Head of caudate nucleus (tissue), 42 donors: ENCODE data around the gene CREBL2.
"Not testable (repeated sequence)": the region's sequence is repeated elsewhere in the genome, so short reads cannot be mapped to it uniquely, and the experiment has no call there.

ENCODE experiments used
- DNase-seq, 42 donors: peaks; one replicate each; pipeline versions ENCODE4 v3.0.0 to v3.0.0-alpha.2; 2020 to 2021; ENCODE audit warnings: mixed read lengths in 7 of 42
- intact Hi-C: fragments of 100-400 bp; cut with DNase I; formaldehyde crosslinking; loops from one replicate; pipeline ENCODE4 v1.15.0; 2022

The CREBL2 gene, protein sequence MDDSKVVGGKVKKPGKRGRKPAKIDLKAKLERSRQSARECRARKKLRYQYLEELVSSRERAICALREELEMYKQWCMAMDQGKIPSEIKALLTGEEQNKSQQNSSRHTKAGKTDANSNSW

DNA sequence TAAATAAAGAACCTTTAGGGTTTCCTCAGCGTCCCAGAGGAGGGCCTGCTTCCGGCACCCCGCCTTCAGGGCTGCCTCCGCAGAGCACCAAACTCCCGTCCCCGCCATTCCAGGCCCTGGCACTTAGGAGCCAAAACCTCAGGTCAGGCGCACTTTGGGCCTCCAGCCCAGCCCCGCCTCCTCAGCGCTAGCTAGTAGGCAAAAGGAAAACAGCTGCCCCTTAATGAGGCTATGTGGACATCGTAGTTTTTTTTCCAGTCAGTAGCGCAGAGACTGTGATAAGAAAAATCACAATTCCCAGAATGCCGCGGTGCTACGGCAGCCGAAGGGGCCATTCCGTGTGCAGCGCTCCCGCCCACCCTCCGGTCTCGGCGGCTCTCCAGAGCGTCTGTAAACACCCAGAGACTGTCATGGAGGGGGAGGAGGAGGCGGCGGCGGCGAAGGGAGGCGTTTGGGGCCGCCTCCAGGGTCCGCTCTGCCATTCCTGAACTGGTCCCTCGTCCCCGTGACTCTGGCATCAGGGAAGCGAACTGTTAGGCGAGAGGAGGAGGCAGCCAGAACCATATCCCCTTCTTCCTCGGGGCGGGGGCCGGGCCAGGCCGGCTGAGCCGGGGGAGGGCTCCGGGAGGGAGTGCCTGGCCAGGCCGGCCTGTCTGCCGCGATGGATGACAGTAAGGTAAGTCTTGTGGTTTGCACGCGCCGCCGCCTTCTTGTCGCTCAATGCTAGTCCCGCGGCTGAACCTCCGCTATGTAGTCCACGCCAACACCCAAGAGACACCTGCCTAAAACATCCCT lies at the start of gene CREBL2:
Gene CREBL2, plus strand, starts transcription at position 365 of the 795 bp plus-strand sequence. Its CDS starts 297 bp downstream, at position 662.
- intact Hi-C loops = loop anchor here (5.0 kb wide), 2 partner anchors 49 to 86 kb away; partner anchors contain the start of genes DUSP16 and GPR19
- DNase-seq = peak; percentile 85 to 97 (median 92)

DNA sequence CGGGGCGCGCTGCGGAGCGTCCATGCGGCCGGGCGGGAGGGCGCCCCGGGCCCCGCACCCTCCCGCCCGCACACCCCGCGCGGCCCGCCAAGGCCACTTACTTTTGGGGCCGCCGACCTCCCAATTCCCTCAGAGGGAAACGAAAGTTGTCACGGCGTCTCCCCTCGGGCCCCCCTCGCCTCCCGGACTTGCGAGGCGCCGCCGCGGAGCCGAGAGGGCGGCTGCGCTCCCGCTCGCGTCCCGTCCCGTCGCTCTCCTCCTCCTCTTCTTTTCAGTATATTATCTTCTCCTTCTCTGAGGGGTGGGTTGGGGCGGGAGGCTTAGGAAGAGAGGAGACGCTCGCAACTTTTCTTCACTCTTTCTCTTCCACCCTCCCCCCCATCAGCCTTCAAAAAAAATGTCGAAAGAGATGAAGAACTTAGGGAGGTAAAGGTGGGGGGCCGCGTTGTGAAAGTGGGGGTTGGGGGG lies 49.6 kb upstream of the CREBL2 start:
- intact Hi-C loops = loop anchor here (2.0 to 5.0 kb wide), 6 partner anchors 40 to 185 kb away; partner anchors contain the start of genes CDKN1B, CREBL2 and GPR19
- DNase-seq = peak in 33 of 42 donors; percentile 12 to 71 (median 36)

DNA sequence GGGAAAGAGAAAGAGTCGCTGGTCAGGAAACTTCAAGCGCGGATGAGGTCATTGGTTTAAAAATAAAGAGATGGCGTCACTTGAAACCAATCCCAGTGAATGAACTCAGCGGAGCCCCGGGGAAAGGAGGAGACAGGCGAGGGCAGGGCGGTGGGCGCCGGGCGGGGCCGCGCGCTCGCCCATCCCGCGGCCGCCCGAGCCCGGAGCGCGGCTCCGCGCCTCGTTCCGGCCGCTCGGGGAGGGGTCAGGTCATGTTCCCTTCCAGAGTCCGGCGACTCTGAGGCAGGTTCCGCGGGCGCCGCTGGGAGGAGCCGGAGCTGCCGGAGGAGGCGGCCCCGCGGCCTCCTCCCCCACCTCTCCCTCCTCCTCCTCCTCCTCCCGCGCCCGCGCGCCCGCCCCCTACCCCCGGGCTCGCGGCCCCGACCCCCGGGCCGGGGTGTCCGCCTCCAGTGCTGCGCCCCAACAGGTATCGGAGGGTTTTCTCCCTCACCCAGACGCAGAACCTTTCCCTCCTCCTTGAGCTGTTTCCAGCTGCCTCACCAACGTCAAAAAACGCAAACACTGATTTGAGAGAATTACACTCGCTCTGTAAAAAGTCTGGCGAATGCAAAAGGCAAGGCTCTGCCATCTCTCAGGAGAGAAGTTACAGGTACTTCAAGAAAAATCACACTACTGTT lies 49.0 kb upstream of the CREBL2 start, which contains the start of gene DUSP16:
Gene DUSP16, minus strand, starts transcription at position 279 of the 677 bp plus-strand sequence. CDS start 41,765 bp downstream, outside the sequence.
- DNase-seq = peak; percentile 78 to 97 (median 92)
- intact Hi-C loops = loop anchor here (2.0 to 5.0 kb wide), 6 partner anchors 40 to 186 kb away; partner anchors contain the start of genes CDKN1B, CREBL2 and GPR19

GRCh38 chr12:12563290-12563928 lies 48.3 kb upstream of the CREBL2 start:
- intact Hi-C loops = loop anchor here (2.0 to 5.0 kb wide), 6 partner anchors 41 to 187 kb away; partner anchors contain the start of genes CDKN1B, CREBL2 and GPR19
- peak in 3 of 42 donors; percentile 28 to 51 (median 32) for DNase-seq

GRCh38 chr12:12564911-12565310 lies 46.8 kb upstream of the CREBL2 start:
- DNase-seq = no peak
- intact Hi-C loops = loop anchor here (5.0 kb wide), 5 partner anchors 43 to 152 kb away; partner anchors contain the start of genes CDKN1B, CREBL2 and GPR19

DNA sequence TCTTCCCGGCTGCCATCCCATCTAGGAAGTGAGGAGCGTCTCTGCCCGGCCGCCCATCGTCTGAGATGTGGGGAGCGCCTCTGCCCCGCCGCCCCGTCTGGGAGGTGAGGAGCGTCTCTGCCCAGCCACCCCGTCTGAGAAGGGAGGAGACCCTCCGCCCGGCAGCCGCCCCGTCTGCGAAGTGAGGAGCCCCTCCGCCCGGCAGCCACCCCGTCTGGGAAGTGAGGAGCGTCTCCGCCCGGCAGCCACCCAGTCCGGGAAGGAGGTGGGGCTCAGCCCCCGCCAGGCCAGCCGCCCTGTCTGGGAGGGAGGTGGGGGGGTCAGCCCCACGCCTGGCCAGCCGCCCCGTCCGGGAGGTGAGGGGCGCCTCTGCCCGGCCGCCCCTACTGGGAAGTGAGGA lies 45.7 kb upstream of the CREBL2 start:
- DNase-seq, intact Hi-C loops: not testable (repeated sequence)

GRCh38 chr12:12572659-12573058 lies 39.0 kb upstream of the CREBL2 start:
- no peak for DNase-seq
- intact Hi-C loops = no loop called here

DNA sequence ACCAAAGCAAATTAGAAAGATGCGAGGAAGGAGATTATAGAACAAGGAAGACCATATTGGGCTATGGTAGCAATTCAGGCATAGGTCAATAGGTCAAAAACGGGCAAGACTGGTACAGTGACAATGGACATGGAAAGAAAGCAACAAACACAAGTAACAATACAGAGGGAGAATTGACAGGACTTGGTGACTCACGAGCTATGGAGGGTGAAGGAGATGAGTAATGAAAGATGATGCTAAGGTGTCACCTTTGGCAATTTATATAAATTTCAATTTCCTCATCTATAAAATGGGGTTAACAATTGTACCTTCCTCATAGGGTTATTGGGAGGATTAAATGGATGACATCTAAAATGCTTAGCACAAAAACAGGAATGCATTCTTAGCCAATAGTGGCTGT lies 33.9 kb upstream of the CREBL2 start:
- DNase-seq = no peak
- intact Hi-C loops = no loop called here

DNA sequence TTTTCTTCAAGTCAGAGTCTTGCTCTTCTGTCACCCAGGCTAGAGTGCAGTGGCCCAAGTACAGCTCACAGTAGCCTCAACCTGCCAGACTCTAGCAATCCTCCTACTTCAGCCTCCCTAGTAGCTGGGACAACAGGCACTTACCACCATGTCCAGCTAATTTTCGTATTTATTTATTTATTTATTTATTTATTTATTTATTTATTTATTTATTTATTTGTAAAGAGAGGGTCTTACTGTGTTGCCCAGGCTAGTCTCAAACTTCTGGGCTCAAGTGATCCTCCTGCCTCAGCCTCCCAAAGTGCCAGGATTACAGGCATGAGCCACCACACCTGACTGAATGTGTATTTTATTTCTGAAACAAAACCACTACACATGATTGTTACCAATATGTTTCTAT lies 31.0 kb upstream of the CREBL2 start:
- intact Hi-C loops, DNase-seq: not testable (repeated sequence)

DNA sequence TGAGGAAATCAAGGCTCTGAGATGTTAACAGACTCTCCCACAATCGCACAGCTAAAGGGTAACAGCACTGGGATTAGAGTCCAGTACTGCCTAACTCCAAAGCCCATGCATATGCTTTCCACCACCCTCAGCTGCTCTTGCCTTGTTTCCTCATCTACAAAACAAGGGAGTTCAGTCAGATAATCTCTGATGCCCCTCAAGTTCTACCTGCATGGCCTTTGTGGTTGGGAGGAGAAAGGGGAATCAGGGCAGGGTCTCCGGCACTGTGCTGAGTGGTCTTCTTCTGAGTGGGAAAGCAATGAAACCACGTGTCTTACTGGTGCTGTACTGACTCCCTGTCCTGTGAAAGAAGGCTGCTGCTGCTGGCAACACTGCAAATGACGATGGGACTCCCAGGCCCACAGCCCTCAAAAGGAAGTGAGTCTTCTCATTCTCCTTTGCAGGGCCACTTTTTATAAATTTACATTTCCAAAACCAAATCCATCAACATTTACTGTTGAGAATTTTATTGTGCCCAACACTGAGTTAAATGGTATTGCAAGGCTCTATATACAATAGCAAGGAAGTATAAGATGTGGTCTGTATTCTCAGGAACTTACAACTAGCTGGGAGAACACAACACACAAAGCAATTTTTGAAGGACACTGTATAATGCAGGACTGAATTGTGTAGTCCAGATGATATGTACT lies 29.3 kb upstream of the CREBL2 start:
- no peak for DNase-seq
- intact Hi-C loops = no loop called here

DNA sequence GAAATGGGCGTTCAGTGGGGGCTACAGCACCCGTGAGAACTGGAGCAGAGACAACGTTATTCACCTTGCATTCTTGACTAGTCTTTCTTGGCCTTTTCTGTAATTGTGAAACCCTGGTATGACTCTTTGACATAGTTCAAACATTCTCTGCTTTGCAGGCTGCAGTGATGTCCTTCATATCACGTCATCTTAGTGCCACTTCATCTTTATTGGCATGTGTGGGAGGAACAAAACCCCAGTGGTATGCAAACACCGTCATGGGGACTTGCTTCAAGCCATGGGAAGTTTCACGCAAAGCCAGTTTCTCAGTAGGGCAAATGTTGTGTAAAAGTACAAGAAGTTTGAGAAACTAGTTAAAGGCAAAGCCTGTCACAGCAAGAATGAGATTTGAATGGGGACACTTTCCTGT lies 28.8 kb upstream of the CREBL2 start:
- intact Hi-C loops = no loop called here
- no peak for DNase-seq

- no peak for DNase-seq
- intact Hi-C loops = no loop called here
Observed at GRCh38 chr12:12583510-12584178, 28.0 kb upstream of the CREBL2 start.

DNA sequence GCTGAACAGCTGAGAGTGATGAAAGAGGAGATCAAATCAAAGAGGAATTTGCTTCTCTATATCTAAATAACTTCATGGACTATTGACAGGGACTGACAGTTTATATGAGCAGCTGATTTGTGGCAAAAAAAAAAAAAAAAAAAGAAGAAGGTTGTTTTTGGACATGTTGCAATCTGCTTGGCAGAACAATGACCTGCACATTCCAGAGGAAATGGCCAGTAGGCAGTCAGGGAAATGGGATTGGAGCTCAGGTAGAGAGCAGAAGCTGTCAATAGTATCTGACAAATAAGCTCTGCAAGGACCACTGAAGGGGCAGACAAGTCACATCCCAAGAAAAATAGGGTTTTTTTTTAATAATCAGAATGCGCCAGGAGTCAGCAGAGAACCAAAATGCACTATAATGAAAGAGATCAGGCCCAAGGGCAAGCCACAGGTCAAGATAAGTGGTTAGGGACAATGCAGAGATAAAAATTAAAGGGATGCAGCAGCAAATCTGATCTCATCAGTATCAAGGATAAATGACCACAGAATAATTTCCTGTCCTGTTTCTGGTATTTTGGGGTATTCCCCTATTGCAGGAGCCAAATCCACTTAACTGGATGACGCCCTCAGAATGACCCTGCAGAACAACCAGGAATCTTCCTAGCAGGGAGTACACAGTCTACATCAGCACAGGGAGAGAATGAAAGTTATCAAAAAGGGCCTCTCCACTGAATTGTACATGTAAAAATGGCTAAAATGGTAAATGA lies 26.4 kb upstream of the CREBL2 start:
- intact Hi-C loops = no loop called here
- DNase-seq = no peak

DNA sequence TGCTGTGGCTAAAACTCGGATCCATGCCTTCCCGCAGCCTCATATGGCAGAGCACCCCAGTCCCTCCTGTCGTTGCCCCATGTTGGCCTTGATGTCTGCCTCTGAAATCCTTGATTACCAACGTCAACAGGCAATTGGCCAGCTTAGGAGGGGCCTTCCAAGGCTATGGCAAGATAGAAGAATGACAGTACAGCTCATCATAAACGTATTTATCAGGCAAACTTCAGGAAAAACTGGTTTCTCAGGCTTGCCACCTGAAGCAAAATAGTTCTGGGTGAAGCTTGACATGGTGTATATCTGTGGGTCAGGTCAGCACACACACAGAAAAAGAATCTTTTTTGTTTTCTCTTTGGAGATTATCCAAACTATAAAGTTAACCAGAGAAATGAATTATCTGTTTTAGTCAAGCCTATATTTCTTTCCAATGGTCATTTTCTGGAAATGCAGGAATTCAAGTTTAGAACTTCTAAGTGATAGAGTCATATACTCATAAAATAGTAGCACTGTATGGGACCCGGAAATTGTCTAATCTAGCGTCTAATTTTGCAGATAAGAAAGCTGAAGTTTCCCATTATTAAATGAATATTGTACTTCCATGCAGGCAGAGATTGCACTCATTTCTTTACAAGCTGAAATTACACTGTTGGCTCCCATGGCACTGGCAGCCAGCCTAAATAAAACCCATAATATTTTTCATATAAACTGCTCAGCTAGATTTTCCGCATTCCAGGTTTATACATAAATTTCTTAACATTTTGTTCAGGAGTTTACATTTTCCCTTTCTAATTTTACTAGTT lies 24.6 kb upstream of the CREBL2 start:
- DNase-seq = no peak

DNA sequence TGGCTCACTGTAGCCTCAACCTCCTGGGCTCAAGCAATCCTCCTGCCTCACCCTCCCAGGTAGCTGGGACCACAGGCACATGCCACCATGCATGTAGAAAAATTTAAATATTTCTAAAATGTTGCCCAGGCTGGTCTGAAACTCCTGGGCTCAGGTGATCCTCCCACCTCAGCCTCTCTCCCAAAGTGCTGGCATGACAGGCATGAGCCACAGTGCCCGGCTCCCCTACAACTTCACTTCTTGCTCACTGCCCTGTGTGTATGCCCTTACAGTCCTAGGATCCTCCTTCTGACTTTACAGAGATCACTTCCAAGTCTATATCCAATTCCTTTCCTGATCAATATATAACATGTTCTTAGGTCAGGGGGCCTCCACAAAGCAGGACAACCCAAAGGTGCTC lies 23.8 kb upstream of the CREBL2 start:
- intact Hi-C loops = no loop called here
- DNase-seq = no peak

More for the DNA sequence above, 24.6 kb upstream of the CREBL2 start:
- intact Hi-C loops = no loop called here

- DNase-seq, intact Hi-C loops: not testable (repeated sequence)
Observed at GRCh38 chr12:12588436-12588835, 23.2 kb upstream of the CREBL2 start.
